Fibroblast of skin of left quadriceps (primary cell): ENCODE data around the gene HYDIN.
"Not testable (repeated sequence)": the region's sequence is repeated elsewhere in the genome, so short reads cannot be mapped to it uniquely, and the experiment has no call there.

ENCODE experiments used
- DNase-seq, 2 experiments: peaks; one replicate each; pipeline ENCODE4 v3.0.0-alpha.2; 2013; ENCODE audit warnings: low read depth in 2 of 2

The HYDIN gene

GRCh38 chr16:70999735-71000134 lies 230.8 kb downstream of the HYDIN start:
- not testable (repeated sequence) for DNase-seq

DNA sequence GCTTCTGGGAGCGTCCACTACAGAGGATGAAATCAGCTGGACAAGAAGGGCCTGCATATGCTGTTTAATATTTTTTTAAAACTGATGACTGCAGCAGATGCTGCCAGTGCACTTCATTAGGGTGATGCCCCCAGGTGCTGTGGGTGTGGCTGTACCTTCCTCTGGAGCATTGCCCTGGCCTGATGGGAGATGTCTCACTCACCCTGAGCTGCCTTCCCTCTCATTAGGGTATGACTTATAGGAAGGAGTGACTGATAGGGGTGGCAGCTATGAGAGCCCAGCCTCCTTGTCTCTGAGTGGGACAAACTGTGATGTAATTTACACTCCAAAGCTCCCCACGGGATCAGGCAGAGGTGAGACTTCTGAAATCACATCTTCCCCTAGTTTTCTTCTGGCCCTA lies 234.7 kb downstream of the HYDIN start:
- not testable (repeated sequence) for DNase-seq

DNA sequence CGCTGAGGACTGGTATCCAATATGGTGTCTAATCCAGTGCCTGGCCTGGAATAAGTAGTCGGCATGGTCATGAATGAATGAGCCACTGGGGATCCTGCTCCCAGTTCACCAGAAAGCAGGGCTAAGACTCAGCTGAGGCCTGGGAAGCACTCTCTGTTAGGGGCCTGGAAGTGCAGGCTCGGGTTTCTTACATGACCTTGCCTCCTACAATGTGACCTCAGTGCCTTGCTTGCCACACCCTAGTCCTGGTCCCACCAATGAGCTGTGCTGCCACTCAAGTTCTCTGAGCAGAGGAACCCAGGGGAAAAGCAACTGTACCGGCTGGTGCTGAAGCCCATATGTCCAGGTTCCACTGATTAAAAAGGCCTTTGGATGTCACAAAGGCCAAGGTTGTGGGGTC lies 238.0 kb downstream of the HYDIN start:
- DNase-seq: not testable (repeated sequence)

- not testable (repeated sequence) for DNase-seq
Measured at GRCh38 chr16:70987019-70987715, 243.4 kb downstream of the HYDIN start.

DNA sequence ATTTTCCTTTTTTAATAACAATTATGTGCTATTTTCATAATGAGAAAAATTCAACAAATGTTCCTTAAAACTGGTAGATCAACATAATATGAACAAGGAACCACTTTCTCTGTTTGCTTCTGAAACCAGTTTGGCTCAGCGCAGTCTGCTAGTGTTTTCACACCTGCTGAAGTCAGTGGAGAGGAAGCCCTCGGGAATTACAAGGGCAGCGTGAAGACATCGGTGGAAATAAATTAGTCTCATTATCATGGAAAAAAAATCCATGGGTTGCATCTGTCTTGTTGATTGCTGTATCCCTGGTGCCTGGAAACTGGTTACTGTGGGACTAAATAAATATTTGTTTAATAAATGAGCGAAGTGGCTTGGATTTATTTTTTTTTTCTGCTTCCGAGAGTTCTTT lies 245.8 kb downstream of the HYDIN start:
- not testable (repeated sequence) for DNase-seq

GRCh38 chr16:70968332-70968731 lies 262.2 kb downstream of the HYDIN start:
- not testable (repeated sequence) for DNase-seq

GRCh38 chr16:70960169-70960568 lies 270.4 kb downstream of the HYDIN start:
- DNase-seq: not testable (repeated sequence)

DNA sequence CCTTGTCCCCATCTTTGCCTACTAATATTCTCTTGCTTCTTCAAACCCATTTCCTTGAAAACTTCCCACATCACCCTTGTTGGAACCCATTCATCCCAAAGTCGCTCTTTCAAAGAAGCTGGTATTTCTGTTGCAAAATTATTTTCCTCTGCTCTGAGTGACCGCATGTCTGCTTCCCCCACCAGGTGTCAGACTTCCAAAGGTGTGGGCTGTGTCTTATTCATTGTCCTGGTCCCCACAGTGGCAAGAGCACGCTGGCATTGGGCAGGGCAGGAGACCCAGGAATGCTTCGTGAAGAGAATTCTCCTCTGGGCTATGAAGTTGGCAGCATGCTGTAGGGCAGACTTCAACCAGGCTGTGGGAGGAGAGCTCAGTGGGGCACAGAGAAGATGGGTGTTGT lies 275.6 kb downstream of the HYDIN start:
- DNase-seq: not testable (repeated sequence)

- not testable (repeated sequence) for DNase-seq
Measured at GRCh38 chr16:70953824-70954223, 276.7 kb downstream of the HYDIN start.

DNA sequence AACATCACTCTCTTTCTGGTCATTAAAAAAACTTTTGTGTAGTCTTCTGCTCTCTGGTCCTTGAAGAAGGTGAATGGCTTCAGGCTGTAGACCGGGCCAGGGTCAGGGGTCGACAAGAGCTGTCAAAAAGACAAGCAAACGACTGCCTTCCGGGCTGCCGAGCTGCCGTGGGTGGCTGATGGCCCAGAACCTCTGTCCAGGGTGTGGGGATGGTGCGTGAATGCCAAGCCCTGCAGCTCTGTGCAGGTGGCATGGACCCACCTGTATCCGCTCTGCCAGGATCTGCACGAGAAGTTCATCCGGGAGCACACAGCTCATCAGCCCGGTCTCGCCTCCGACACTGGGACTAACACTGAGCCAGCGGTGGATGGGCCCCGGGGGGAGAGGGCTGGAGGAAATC lies 287.0 kb downstream of the HYDIN start:
- not testable (repeated sequence) for DNase-seq

DNA sequence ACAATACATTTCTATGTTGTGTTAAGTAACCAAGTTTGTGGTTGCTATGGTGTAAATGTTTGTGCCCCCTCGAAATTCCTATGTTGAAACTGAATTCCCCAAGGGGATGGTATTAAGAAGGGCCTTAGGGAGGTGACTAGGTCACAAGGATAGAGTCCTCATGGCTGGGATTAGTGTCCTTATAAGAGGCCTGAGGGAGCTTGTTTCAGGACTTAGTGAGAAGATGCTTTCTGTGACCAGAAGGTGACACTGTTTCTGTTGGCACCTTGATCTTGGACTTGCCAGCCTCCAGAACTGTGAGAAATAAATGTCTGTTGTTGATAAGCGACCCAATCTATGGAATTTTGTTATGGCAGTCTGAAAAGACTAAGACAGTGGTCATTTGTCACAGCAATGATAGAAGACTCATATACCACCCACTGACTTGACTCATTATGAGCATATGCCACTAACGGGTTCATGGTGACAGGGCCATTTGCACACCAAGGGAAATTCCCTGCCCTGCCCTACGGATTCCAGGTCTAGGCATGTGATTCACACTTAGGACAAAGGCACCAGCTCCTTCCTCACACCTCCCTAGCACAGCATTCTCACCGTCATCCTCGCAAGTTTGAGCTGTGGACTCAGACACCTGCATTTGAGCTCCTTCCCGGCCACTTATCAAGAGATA lies 290.7 kb downstream of the HYDIN start:
- DNase-seq: not testable (repeated sequence)

GRCh38 chr16:70936781-70937525 lies 293.6 kb downstream of the HYDIN start:
- not testable (repeated sequence) for DNase-seq

- not testable (repeated sequence) for DNase-seq
Measured at GRCh38 chr16:70935325-70935724, 295.2 kb downstream of the HYDIN start.

GRCh38 chr16:70933746-70934145 lies 296.8 kb downstream of the HYDIN start:
- DNase-seq: not testable (repeated sequence)

GRCh38 chr16:70930757-70931156 lies 299.8 kb downstream of the HYDIN start:
- DNase-seq: not testable (repeated sequence)

DNA sequence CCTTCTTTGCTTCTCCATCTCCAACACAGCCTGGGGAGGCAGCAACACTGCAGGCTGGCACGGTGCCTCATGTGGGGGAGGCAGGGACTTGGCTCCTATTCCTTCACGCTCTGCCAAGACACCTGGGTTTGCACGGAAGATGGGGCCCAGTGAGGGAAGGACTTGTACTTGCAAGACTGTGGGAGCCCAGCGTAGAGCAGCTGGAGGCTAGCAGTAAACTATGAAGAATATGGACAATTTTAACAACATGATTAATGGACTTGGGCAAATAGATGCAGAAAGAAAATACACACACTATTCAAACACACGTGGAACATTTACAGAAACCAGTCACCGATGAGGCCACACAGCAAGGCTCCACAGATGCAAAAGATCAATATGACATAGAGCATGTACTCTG lies 308.4 kb downstream of the HYDIN start:
- DNase-seq: not testable (repeated sequence)

GRCh38 chr16:70920661-70921060 lies 309.9 kb downstream of the HYDIN start:
- not testable (repeated sequence) for DNase-seq

DNA sequence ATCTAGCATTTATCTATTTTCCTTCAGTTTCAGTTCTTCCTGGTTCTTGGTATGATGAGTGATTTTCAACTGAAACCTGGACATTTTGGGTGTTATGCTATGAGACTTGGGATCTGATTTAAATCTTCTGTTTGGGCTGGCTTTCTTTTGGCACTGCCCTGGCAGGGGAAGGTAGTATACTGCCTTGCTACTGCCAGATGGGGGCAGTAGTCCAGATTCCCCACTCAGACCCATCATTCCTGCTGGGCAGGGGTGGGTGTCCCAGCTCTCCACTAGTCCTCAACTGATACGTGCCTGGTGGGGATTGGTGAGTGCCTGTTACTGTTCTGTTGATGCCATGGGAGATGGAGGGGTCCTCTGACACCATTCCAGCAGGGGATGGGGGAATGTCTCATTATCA lies 342.3 kb downstream of the HYDIN start:
- DNase-seq: not testable (repeated sequence)

- not testable (repeated sequence) for DNase-seq
Measured at GRCh38 chr16:70884652-70885051, 345.9 kb downstream of the HYDIN start.

GRCh38 chr16:70882311-70882710 lies 348.2 kb downstream of the HYDIN start:
- DNase-seq: not testable (repeated sequence)

DNA sequence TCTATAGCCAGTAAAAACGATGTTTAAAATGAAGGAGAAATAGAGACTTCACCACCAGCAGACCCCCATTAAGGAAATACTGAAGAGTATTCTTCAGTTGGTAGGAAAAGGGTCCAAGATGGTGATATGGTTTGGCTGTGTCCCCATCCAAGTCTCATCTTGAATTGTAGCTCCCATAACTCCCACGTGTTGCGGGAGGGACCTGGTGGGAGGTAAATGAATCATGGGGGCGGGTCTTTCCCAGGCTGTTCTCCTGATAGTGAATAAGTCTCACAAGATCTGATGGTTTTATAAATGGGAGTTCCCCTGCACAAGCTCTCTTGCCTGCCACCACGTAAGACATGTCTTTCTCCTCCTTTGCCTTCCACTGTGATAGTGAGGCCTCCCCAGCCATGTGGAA lies 352.6 kb downstream of the HYDIN start:
- not testable (repeated sequence) for DNase-seq

- not testable (repeated sequence) for DNase-seq
Measured at GRCh38 chr16:70876442-70876841, 354.1 kb downstream of the HYDIN start.
